MM.1S (cell line): ENCODE data around the gene TNK2.

ENCODE experiments used
- DNase-seq: peaks from one replicate; pipeline ENCODE4 v3.0.0-alpha.2; 2015
- H2AFZ ChIP-seq: fragments of 300-600 bp; sonication (generic); 2 replicates; pipeline ENCODE4 v1.6.0; 2016; ENCODE audit warnings: antibody characterized with exemption, low read length
- H3F3A ChIP-seq: fragments of 300-600 bp; sonication (generic); 2 replicates; pipeline ENCODE4 v1.6.1; 2016; ENCODE audit warnings: mild to moderate bottlenecking, antibody characterized with exemption, low read length, moderate library complexity, mixed read lengths; ENCODE audit not compliant: insufficient read depth
- H3K27ac ChIP-seq: fragments of 300-600 bp; sonication (generic); 2 replicates; pipeline ENCODE4 v1.5.1; 2016; ENCODE audit warnings: mild to moderate bottlenecking, low read length
- H3K27me3 ChIP-seq: fragments of 300-600 bp; sonication (generic); replicated peaks from 2 replicates; pipeline ENCODE4 v1.6.0; 2016; ENCODE audit warnings: low read length; ENCODE audit not compliant: insufficient read depth
- H3K36me3 ChIP-seq: fragments of 300-600 bp; sonication (generic); replicated peaks from 2 replicates; pipeline ENCODE4 v1.6.1; 2016; ENCODE audit warnings: mild to moderate bottlenecking, low read length, mixed read lengths; ENCODE audit not compliant: insufficient read depth
- H3K4me1 ChIP-seq: fragments of 300-600 bp; sonication (generic); 2 replicates; pipeline ENCODE4 v1.6.1; 2016; ENCODE audit warnings: low read length, mixed read lengths
- H3K4me2 ChIP-seq: fragments of 300-600 bp; sonication (generic); 2 replicates; pipeline ENCODE4 v1.6.0; 2016; ENCODE audit warnings: low read depth, low read length
- H3K4me3 ChIP-seq: fragments of 300-600 bp; sonication (generic); 2 replicates; pipeline ENCODE4 v1.5.1; 2016; ENCODE audit warnings: low read length, mixed read lengths
- H3K79me2 ChIP-seq: fragments of 300-600 bp; sonication (generic); 2 replicates; pipeline ENCODE4 v1.6.1; 2016; ENCODE audit warnings: mixed run types, low read length, mixed read lengths
- H3K9ac ChIP-seq: fragments of 300-600 bp; sonication (generic); 2 replicates; pipeline ENCODE4 v1.6.1; 2016; ENCODE audit warnings: low read length, mixed read lengths
- H3K9me2 ChIP-seq: fragments of 300-600 bp; sonication (generic); replicated peaks from 2 replicates; pipeline ENCODE4 v1.6.1; 2016; ENCODE audit warnings: mild to moderate bottlenecking, low read length, mixed read lengths; ENCODE audit not compliant: insufficient read depth
- H3K9me3 ChIP-seq: fragments of 300-600 bp; sonication (generic); replicated peaks from 2 replicates; pipeline ENCODE4 v1.6.1; 2016; ENCODE audit warnings: mild to moderate bottlenecking, low read length, mixed read lengths; ENCODE audit not compliant: insufficient read depth
- H4K20me1 ChIP-seq: fragments of 300-600 bp; sonication (generic); 2 replicates; pipeline ENCODE4 v1.6.1; 2016; ENCODE audit warnings: mild to moderate bottlenecking, low read length, moderate library complexity, mixed read lengths; ENCODE audit not compliant: insufficient read depth
- CTCF ChIP-seq: fragments of 300-600 bp; sonication (generic); IDR thresholded peaks from 2 replicates; pipeline ENCODE4 v1.5.1; 2016; ENCODE audit warnings: antibody characterized with exemption, low read length, mixed read lengths
- EZH2 ChIP-seq: fragments of 300-600 bp; sonication (generic); optimal IDR thresholded peaks from 2 replicates; pipeline ENCODE3; 2017; ENCODE audit warnings: low read depth, mild to moderate bottlenecking, antibody characterized with exemption, low read length, mixed read lengths
- EZH2phosphoT487 ChIP-seq: fragments of 300-600 bp; sonication (generic); IDR thresholded peaks from 2 replicates; pipeline ENCODE4 v1.6.1; 2018; ENCODE audit warnings: antibody characterized with exemption, low read length

TNK2 gene

GRCh38 chr3:195883801-195884200 lies 24.6 kb downstream of the TNK2 start:
- DNase-seq, result no peak
- Histone ChIP-seq H3K9me3 (no peaks in the 10 kb centered on the region), H3F3A (no peaks in the 10 kb centered on the region), H4K20me1 (no peaks in the 10 kb centered on the region), H3K79me2 (0 out of 2 replicates have a peak, but pooled peaks cover 8% of the 10 kb centered on the region), H2AFZ (no peak overlapping the region), H3K4me2 (no peak overlapping the region), H3K9me2 (no peaks in the 10 kb centered on the region), H3K4me1 (no peaks in the 10 kb centered on the region), H3K9ac (no peak overlapping the region), H3K36me3 (no peaks in the 10 kb centered on the region; the same call in 1 of the 2 replicates), H3K27ac (no peak overlapping the region), H3K4me3 (no peak overlapping the region), H3K27me3 (no peaks in the 10 kb centered on the region)
- TF ChIP-seq CTCF (no peak), EZH2 (no peak), EZH2phosphoT487 (no peak)

- Histone ChIP-seq H3K4me2 (no peak overlapping the region), H3K9ac (no peak overlapping the region), H3K27ac (no peak overlapping the region), H3K27me3 (no peaks in the 10 kb centered on the region), H3K36me3 (no peaks in the 10 kb centered on the region; the same call in 1 of the 2 replicates), H4K20me1 (no peaks in the 10 kb centered on the region), H3K79me2 (0 out of 2 replicates have a peak, but pooled peaks cover 8% of the 10 kb centered on the region), H3K4me1 (no peaks in the 10 kb centered on the region), H3K4me3 (no peak overlapping the region), H2AFZ (no peak overlapping the region), H3K9me3 (no peaks in the 10 kb centered on the region), H3K9me2 (no peaks in the 10 kb centered on the region), H3F3A (no peaks in the 10 kb centered on the region)
- no peak for TF ChIP-seq EZH2phosphoT487
- TF ChIP-seq EZH2, result no peak
- TF ChIP-seq CTCF, result no peak
- DNase-seq, result no peak
Observed at GRCh38 chr3:195883160-195883559, 25.2 kb downstream of the TNK2 start.

GRCh38 chr3:195882002-195882441 lies 26.3 kb downstream of the TNK2 start:
- no peak overlapping the region for H2AFZ ChIP-seq
- 0 out of 2 replicates have a peak, but pooled peaks cover 8% of the 10 kb centered on the region for H3K79me2 ChIP-seq
- no peak for DNase-seq
- no peak overlapping the region for H3K9ac ChIP-seq
- H3K9me3 ChIP-seq, result no peaks in the 10 kb centered on the region
- H3K27ac ChIP-seq, result no peak overlapping the region
- H3F3A ChIP-seq, result no peaks in the 10 kb centered on the region
- no peak overlapping the region for H3K4me2 ChIP-seq
- no peaks in the 10 kb centered on the region for H3K9me2 ChIP-seq
- no peaks in the 10 kb centered on the region for H3K27me3 ChIP-seq
- H3K36me3 ChIP-seq, result no peaks in the 10 kb centered on the region; the same call in 1 of the 2 replicates
- no peak for TF ChIP-seq CTCF
- TF ChIP-seq EZH2phosphoT487, result no peak
- TF ChIP-seq EZH2, result no peak
- H3K4me1 ChIP-seq, result no peaks in the 10 kb centered on the region
- H3K4me3 ChIP-seq, result no peak overlapping the region
- H4K20me1 ChIP-seq, result no peaks in the 10 kb centered on the region
